AG09309 (cell line): ENCODE data around the gene PAM16.

ENCODE experiments used
- DNase-seq: peaks from one replicate; pipeline ENCODE4 v3.0.0-alpha.2; 2010; ENCODE audit warnings: low read depth
- H3K4me3 ChIP-seq: 2 replicates; pipeline ENCODE4 v1.5.1; 2011; ENCODE audit warnings: mild to moderate bottlenecking, low read depth, low read length, moderate library complexity; ENCODE audit not compliant: control insufficient read depth
- CTCF ChIP-seq: IDR thresholded peaks from 2 replicates; pipeline ENCODE4 v1.5.1; 2011; ENCODE audit warnings: mild to moderate bottlenecking, low read depth, low read length, inconsistent platforms; ENCODE audit not compliant: insufficient read depth, control insufficient read depth; ENCODE audit errors: missing control alignments

The PAM16 gene

GRCh38 chr16:4391631-4392381 is 40.7 kb upstream of the PAM16 start:
- DNase-seq = no peak
- no peak overlapping the region for H3K4me3 ChIP-seq

GRCh38 chr16:4390266-4391260 is 39.4 kb upstream of the PAM16 start:
- TF ChIP-seq CTCF = no peak
- DNase-seq = no peak
- H3K4me3 ChIP-seq = no peak overlapping the region

More at GRCh38 chr16:4391631-4392381, 40.7 kb upstream of the PAM16 start:
- no peak for TF ChIP-seq CTCF

GRCh38 chr16:4389051-4389955 is 38.2 kb upstream of the PAM16 start:
- no peak for DNase-seq
- TF ChIP-seq CTCF = no peak
- H3K4me3 ChIP-seq = no peak overlapping the region

- no peak for DNase-seq
- TF ChIP-seq CTCF = no peak
- H3K4me3 ChIP-seq = no peak overlapping the region
These were observed 37.3 kb upstream of the PAM16 start for GRCh38 chr16:4388271-4389021.

GRCh38 chr16:4387781-4388180 is 36.7 kb upstream of the PAM16 start:
- TF ChIP-seq CTCF = no peak
- DNase-seq = no peak
- H3K4me3 ChIP-seq = no peak overlapping the region
